Stimulated activated CD4-positive, alpha-beta T cell treated with anti-CD3 and anti-CD28 coated beads, Interleukin-12 subunit alpha, Interleukin-12 subunit beta, amount 100 ng/mL, for 4 hours (primary cell): ENCODE data around the gene ICA1L.

ENCODE experiments used
- DNase-seq: peaks from one replicate; pipeline ENCODE4 v3.0.0-alpha.2; 2020

ICA1L gene

DNA sequence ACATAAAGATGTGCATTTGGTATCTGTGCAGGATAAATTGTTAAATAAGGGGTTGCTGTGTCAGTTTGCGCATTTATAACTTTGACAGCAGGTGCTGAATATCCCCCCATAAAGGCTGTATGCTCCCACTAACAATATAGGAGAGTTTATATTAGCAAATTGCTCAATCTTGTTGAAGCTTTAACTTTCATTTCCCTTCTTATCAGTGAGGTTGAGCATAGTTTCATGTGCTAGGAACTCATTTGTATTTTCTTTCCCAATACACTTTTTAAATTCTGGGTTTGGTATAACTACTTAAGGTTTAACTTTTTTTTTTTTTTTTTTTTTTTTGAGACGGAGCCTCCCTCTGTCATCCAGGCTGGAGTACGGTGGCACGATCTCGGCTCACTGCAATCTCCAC, 147.8 kb downstream of the ICA1L start:
- no peak for DNase-seq
